VCaP (cell line): Measurements from ENCODE around the gene GANC.
"Not testable (repeated sequence)": the region's sequence is repeated elsewhere in the genome, so short reads cannot be mapped to it uniquely, and the experiment has no call there.

ENCODE experiments used
- H3K27ac ChIP-seq: fragments of 450-650 bp; 2 replicates; pipeline ENCODE4 v1.5.1; 2017
- CTCF ChIP-seq: fragments of 450-650 bp; conservative IDR thresholded peaks from 2 replicates; pipeline ENCODE4 v1.5.1; 2017; ENCODE audit warnings: mild to moderate bottlenecking, moderate library complexity

GANC gene

DNA sequence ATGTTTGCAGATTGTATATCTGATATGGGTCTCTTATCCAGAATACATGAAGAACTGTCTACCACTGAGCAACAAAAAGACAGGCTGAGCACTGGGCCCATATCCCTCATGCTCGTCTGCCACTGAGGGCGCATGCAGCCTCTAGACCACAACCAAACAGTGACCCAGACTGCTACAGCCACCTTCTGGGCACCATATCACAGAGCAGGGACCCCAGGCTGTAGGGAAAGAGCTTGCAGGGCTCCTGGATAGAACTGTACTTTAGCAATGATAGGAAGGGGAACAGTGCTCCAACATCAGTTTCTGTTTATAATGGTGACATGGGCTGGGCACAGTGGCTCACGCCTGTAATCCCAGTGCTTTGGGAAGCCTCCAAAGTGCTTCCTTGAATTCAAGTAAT, 40.5 kb downstream of the GANC start:
- H3K27ac ChIP-seq = no peak overlapping the region
- TF ChIP-seq CTCF = no peak

GRCh38 chr15:42314818-42315217, 41.8 kb downstream of the GANC start:
- TF ChIP-seq CTCF = no peak
- no peak overlapping the region for H3K27ac ChIP-seq

GRCh38 chr15:42315521-42315920, 42.5 kb downstream of the GANC start:
- no peak for TF ChIP-seq CTCF
- H3K27ac ChIP-seq = no peak overlapping the region

DNA sequence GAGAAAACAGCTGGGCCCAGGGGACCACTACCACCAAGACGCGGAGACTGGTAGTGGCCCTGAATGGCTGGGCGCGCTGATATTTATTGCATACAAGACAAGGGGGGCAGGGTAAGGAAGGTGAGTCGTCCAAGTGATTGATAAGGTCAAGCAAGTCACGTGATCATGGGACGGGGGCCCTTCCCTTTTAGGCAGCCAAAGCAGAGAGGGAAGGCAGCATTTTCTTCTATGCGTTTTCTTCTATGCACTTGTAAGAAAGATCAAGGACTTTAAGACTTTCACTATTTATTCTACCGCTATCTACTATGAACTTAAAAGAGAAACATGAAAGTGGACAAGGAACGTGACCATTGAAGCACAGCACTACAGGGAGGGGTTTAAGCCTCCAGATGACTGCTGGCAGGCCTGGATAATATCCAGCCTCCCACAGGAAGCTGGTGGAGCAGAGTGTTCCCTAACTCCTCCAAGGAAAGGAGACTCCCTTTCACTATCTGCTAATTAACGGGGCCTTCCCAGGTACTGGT, 43.3 kb downstream of the GANC start:
- not testable (repeated sequence) for H3K27ac ChIP-seq

DNA sequence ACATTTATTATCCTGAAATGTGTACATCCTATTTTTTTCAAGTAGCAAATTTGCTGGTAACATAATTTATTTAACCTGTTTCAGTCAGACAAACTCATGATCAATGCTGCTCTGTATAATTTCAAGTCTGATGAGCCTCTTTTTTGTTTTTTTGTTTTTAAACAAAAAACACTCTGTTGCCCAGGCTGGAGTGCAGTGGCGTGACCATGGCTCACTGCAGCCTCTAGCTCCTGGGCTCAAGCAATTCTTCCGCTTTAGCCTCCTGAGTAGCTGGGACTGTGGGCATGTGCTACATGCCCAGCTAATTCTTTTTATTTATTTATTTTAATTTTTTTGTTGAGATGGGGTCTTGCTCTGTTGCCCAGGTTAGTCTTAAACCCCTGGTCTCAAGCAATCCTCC, 46.2 kb downstream of the GANC start:
- no peak overlapping the region for H3K27ac ChIP-seq
- TF ChIP-seq CTCF = no peak

- no peak overlapping the region for H3K27ac ChIP-seq
- TF ChIP-seq CTCF = no peak
Measured at GRCh38 chr15:42324308-42324707, 51.3 kb downstream of the GANC start.

DNA sequence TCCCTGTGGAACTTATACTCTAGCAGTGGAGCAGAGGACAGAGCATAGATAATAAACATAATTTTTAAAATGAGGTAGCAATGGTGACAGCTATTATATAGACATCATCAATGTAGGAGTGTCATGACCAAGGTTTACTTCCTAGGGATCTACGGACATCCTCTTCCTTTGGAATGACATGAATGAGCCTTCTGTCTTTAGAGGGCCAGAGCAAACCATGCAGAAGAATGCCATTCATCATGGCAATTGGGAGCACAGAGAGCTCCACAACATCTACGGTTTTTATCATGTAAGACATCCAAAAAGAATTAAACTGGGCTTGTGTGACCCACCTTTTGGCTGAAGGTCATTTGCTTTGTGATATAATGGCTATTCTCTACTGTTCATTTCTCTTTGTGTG, 56.2 kb downstream of the GANC start:
- H3K27ac ChIP-seq = no peak overlapping the region
- no peak for TF ChIP-seq CTCF

GRCh38 chr15:42329992-42330391, 57.0 kb downstream of the GANC start:
- no peak overlapping the region for H3K27ac ChIP-seq
- no peak for TF ChIP-seq CTCF
